MM.1S (cell line): ENCODE measurements around the gene LDLRAD3.

ENCODE experiments used
- DNase-seq: peaks from one replicate; pipeline ENCODE4 v3.0.0-alpha.2; 2015
- H2AFZ ChIP-seq: fragments of 300-600 bp; sonication (generic); 2 replicates; pipeline ENCODE4 v1.6.0; 2016; ENCODE audit warnings: antibody characterized with exemption, low read length
- H3F3A ChIP-seq: fragments of 300-600 bp; sonication (generic); 2 replicates; pipeline ENCODE4 v1.6.1; 2016; ENCODE audit warnings: mild to moderate bottlenecking, antibody characterized with exemption, low read length, moderate library complexity, mixed read lengths; ENCODE audit not compliant: insufficient read depth
- H3K27ac ChIP-seq: fragments of 300-600 bp; sonication (generic); 2 replicates; pipeline ENCODE4 v1.5.1; 2016; ENCODE audit warnings: mild to moderate bottlenecking, low read length
- H3K27me3 ChIP-seq: fragments of 300-600 bp; sonication (generic); replicated peaks from 2 replicates; pipeline ENCODE4 v1.6.0; 2016; ENCODE audit warnings: low read length; ENCODE audit not compliant: insufficient read depth
- H3K36me3 ChIP-seq: fragments of 300-600 bp; sonication (generic); replicated peaks from 2 replicates; pipeline ENCODE4 v1.6.1; 2016; ENCODE audit warnings: mild to moderate bottlenecking, low read length, mixed read lengths; ENCODE audit not compliant: insufficient read depth
- H3K4me1 ChIP-seq: fragments of 300-600 bp; sonication (generic); 2 replicates; pipeline ENCODE4 v1.6.1; 2016; ENCODE audit warnings: low read length, mixed read lengths
- H3K4me2 ChIP-seq: fragments of 300-600 bp; sonication (generic); 2 replicates; pipeline ENCODE4 v1.6.0; 2016; ENCODE audit warnings: low read depth, low read length
- H3K4me3 ChIP-seq: fragments of 300-600 bp; sonication (generic); 2 replicates; pipeline ENCODE4 v1.5.1; 2016; ENCODE audit warnings: low read length, mixed read lengths
- H3K79me2 ChIP-seq: fragments of 300-600 bp; sonication (generic); 2 replicates; pipeline ENCODE4 v1.6.1; 2016; ENCODE audit warnings: mixed run types, low read length, mixed read lengths
- H3K9ac ChIP-seq: fragments of 300-600 bp; sonication (generic); 2 replicates; pipeline ENCODE4 v1.6.1; 2016; ENCODE audit warnings: low read length, mixed read lengths
- H3K9me2 ChIP-seq: fragments of 300-600 bp; sonication (generic); replicated peaks from 2 replicates; pipeline ENCODE4 v1.6.1; 2016; ENCODE audit warnings: mild to moderate bottlenecking, low read length, mixed read lengths; ENCODE audit not compliant: insufficient read depth
- H3K9me3 ChIP-seq: fragments of 300-600 bp; sonication (generic); replicated peaks from 2 replicates; pipeline ENCODE4 v1.6.1; 2016; ENCODE audit warnings: mild to moderate bottlenecking, low read length, mixed read lengths; ENCODE audit not compliant: insufficient read depth
- H4K20me1 ChIP-seq: fragments of 300-600 bp; sonication (generic); 2 replicates; pipeline ENCODE4 v1.6.1; 2016; ENCODE audit warnings: mild to moderate bottlenecking, low read length, moderate library complexity, mixed read lengths; ENCODE audit not compliant: insufficient read depth
- EZH2 ChIP-seq: fragments of 300-600 bp; sonication (generic); optimal IDR thresholded peaks from 2 replicates; pipeline ENCODE3; 2017; ENCODE audit warnings: low read depth, mild to moderate bottlenecking, antibody characterized with exemption, low read length, mixed read lengths
- EZH2phosphoT487 ChIP-seq: fragments of 300-600 bp; sonication (generic); IDR thresholded peaks from 2 replicates; pipeline ENCODE4 v1.6.1; 2018; ENCODE audit warnings: antibody characterized with exemption, low read length
- TF ChIP-seq, protein P1 (sequence below): fragments of 300-600 bp; sonication (generic); IDR thresholded peaks from 2 replicates; pipeline ENCODE4 v1.5.1; 2016; ENCODE audit warnings: antibody characterized with exemption, low read length, mixed read lengths

LDLRAD3 gene

DNA sequence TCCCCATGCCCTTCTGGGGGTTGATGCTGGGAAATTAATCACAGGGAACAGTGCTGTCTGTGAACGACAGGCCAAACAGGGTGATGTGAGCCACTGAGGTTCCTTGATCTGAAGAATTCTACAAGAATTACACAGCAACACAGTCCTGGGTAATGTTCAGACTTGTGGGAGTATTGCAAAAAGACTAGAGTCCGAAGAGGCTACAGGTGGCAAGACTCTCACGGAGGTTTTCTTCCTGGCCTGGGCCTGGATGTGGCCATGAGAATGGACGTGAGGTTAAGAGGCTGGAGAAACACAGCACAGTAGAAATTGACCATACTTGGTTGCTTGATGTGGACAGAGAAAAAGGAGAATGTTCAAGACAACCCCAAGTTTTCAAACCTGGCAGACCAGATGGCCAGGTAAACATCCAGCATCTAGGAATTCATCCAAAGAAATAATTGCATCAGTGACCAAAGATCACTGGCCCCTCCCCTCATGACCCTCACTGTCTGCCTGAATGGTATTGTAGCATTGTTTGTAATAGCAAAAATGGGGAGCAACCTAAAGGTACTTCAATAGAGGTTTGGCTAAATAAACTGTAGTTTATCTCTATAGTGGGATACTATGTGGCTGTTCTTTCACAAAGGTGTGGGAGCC lies 274.5 kb downstream of the LDLRAD3 start:
- Histone ChIP-seq H3K4me3 (no peak overlapping the region), H3K36me3 (no peaks in the 10 kb centered on the region), H3K79me2 (no peaks in the 10 kb centered on the region), H3K27ac (no peak overlapping the region), H3K4me1 (no peaks in the 10 kb centered on the region), H3K9me2 (no peaks in the 10 kb centered on the region), H3K4me2 (no peak overlapping the region), H3K27me3 (no peaks in the 10 kb centered on the region), H2AFZ (no peak overlapping the region), H3K9ac (no peak overlapping the region), H3K9me3 (no peaks in the 10 kb centered on the region), H4K20me1 (no peaks in the 10 kb centered on the region), H3F3A (no peaks in the 10 kb centered on the region)
- no peak for DNase-seq
- TF ChIP-seq EZH2 (no peak), EZH2phosphoT487 (no peak)
- TF ChIP-seq, protein P1, sequence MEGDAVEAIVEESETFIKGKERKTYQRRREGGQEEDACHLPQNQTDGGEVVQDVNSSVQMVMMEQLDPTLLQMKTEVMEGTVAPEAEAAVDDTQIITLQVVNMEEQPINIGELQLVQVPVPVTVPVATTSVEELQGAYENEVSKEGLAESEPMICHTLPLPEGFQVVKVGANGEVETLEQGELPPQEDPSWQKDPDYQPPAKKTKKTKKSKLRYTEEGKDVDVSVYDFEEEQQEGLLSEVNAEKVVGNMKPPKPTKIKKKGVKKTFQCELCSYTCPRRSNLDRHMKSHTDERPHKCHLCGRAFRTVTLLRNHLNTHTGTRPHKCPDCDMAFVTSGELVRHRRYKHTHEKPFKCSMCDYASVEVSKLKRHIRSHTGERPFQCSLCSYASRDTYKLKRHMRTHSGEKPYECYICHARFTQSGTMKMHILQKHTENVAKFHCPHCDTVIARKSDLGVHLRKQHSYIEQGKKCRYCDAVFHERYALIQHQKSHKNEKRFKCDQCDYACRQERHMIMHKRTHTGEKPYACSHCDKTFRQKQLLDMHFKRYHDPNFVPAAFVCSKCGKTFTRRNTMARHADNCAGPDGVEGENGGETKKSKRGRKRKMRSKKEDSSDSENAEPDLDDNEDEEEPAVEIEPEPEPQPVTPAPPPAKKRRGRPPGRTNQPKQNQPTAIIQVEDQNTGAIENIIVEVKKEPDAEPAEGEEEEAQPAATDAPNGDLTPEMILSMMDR = no peak

DNA sequence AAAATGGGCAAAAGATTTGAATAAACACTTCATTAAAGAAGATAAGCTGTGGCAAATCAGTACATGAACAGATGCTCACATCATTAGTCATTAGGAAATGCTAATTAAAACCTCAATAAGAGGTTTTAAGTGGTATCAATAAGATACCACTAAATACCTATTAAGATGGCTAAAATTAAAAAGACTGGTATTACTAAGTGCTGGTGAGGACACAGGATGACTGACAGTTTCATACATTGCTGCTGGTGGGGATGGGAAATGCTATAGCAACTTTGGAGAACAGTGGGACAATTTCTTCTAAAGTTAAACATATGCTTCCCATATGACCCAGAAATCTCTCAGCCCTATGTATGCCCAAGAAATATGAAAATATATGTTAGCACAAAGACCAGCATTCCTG lies 276.1 kb downstream of the LDLRAD3 start:
- H3K4me3 ChIP-seq = no peak overlapping the region
- no peaks in the 10 kb centered on the region for H3K79me2 ChIP-seq
- DNase-seq = no peak
- no peak overlapping the region for H2AFZ ChIP-seq
- H3K4me2 ChIP-seq = no peak overlapping the region
- no peak for TF ChIP-seq EZH2phosphoT487
- no peaks in the 10 kb centered on the region for H4K20me1 ChIP-seq
- no peaks in the 10 kb centered on the region for H3F3A ChIP-seq
- H3K4me1 ChIP-seq = no peaks in the 10 kb centered on the region
- H3K27me3 ChIP-seq = no peaks in the 10 kb centered on the region
- H3K9me3 ChIP-seq = no peaks in the 10 kb centered on the region
- H3K27ac ChIP-seq = no peak overlapping the region
- H3K36me3 ChIP-seq = no peaks in the 10 kb centered on the region
- no peaks in the 10 kb centered on the region for H3K9me2 ChIP-seq
- no peak overlapping the region for H3K9ac ChIP-seq

DNA sequence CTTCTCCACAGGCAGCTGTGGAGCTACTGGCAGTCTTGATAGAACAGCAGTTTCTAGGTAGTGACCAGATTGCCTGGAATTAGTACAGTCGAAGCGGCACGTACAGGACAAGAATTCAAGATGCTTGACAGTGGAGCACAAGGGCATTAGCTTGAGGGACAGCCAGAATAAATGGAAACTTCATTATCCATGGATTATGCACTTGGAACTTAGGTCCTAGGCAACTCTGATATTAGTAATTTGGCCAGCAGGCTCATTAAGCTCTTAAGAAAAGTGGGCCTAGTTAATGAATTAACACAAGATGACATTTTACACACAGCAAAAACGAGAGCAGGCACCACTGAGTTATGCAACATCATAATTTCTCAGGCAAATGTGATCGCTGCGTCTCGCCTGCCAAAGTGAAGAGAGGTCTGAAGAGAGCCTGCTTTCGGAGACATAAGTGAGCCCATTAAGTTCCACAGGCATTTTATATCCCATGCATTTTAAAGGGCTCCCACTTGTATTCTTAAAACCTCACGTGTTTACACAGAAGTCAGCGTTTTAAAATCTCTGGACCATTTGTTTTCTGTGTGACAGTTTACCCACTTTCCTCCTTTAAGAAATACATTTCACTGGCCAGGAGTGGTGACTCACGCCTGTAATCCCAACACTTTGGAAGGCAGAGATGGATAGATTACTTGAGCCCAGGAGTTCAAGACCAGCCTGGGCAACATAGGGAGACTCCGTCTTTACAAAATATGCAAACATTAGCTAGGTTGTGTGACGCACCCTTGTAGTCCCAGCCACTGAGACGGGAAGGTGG lies 279.2 kb downstream of the LDLRAD3 start:
- Histone ChIP-seq H4K20me1 (no peaks in the 10 kb centered on the region), H3K9me3 (no peaks in the 10 kb centered on the region), H3K36me3 (no peaks in the 10 kb centered on the region), H3K4me3 (no peak overlapping the region), H3F3A (no peaks in the 10 kb centered on the region), H3K9ac (no peak overlapping the region), H3K4me2 (no peak overlapping the region), H3K4me1 (no peaks in the 10 kb centered on the region), H3K27ac (no peak overlapping the region), H2AFZ (no peak overlapping the region), H3K79me2 (no peaks in the 10 kb centered on the region), H3K27me3 (no peaks in the 10 kb centered on the region), H3K9me2 (no peaks in the 10 kb centered on the region)
- TF ChIP-seq, protein P1 = no peak
- TF ChIP-seq EZH2 (no peak), EZH2phosphoT487 (no peak)
- no peak for DNase-seq
